Bronchial smooth muscle cell (primary cell): ENCODE results near the gene GLIPR1L1. TPM values are rescaled to one million over a fixed set of nuclear protein-coding genes. Genes with fewer than 3 reads are reported as not detected.

ENCODE experiments used
- total RNA-seq: library from RNA; depleted of rRNA; stranded (reverse); fragments of >200 nt; gene quantifications from 2 replicates; pipeline ENCODE4 v1.2.1, GENCODE V29; 2014

Gene GLIPR1L1, protein sequence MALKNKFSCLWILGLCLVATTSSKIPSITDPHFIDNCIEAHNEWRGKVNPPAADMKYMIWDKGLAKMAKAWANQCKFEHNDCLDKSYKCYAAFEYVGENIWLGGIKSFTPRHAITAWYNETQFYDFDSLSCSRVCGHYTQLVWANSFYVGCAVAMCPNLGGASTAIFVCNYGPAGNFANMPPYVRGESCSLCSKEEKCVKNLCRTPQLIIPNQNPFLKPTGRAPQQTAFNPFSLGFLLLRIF
- total RNA-seq, result not detected in 2 replicates

DNA sequence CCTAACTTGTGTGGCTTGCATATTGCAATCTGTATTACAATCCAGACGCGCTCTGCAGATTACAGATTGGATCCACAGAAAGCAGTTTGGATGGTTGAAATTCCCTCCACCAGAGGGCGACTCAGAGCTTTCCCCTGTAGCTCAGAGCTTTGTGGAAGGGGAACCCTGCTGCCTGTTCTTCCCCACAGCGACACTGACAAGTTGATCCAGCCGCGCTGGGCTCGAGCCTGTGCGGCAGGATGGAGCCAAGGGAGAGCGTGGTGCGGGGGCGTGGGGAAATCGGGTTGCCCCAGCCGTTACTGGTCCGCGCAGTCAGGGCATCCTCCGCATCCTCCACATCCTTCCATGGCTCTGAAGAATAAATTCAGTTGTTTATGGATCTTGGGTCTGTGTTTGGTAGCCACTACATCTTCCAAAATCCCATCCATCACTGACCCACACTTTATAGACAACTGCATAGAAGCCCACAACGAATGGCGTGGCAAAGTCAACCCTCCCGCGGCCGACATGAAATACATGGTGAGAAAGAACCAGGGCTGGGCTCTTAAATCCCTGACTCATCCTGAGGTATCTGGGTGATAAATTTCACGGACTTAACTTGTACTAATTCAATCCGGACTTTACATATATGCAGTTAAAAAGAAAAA, at the start of gene GLIPR1L1:
Gene GLIPR1L1 (plus strand): TSS at position 287 of the 647 bp plus-strand sequence. CDS start 59 bp downstream, at position 346.

DNA sequence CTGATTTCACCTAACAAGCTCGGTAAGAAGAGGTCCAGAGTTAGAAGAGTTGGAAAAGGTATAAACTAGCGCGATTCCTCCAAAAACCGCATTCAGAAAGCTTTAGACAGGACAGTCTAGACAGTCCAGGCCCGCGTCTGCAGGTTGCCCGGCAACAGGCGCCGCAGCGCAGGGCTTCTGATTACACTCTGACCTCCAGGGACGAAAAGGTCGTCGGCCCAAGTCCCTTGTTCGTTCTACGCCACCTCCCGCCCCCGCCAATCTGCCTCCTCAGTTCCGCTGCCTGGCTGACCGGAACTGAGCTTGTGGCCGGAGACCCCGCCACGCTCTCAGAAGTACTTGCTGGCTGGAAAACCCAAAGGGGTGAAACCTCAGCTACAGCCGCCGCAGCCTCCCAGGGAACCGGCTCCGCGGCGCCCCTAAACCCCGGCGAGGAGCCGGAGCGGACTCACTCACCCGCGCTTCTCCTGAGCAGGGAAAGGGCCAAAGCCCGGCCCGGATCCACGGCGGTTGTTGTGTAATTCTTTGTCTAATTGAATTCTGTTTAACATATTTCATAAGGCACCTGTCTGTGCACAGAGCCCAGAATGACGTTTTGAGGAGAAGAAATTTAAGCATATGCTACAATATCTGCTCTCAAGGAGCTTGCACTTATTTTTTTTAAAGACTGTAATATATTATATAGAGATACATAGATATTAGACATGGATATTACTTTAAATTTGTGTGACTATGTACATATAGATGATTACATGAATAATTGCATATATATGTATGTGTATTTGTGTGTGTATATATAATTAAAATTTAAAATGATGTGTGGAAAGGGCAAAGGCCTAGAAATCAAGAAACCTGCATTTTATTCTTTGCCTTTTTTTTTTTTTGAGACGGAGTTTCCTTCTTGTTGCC, 4.3 kb upstream of the GLIPR1L1 start, which contains the start of gene CAPS2:
Gene CAPS2 (minus strand): TSS at position 407 of the 909 bp plus-strand sequence. CDS start 3,826 bp downstream, outside the sequence.

DNA sequence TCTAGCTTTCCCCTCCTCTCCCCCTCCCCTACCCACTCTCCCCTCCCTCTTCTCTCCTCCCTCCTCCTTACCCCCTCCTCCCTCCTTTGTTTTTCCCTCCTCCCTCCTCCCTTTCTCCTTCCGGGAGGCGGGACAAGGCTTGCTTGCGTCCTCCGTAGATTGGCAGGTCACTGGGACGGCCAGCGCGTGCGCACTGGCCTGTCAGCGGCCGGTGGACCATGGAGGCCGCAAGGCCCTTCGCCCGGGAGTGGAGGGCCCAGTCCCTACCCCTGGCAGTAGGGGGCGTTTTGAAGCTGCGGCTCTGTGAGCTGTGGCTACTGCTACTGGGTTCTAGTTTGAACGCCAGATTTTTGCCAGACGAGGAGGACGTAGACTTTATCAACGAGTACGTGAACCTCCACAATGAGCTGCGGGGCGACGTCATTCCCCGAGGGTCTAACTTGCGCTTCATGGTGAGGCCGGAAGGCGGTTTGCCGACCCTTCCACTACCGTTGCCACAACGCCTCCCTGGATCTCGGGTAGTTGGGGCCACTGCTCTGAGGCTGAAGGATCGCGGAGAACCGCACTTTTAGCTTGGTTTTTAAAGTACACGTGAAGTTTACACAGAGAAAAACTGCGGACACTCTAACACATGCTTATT, 56.5 kb downstream of the GLIPR1L1 start, which contains the start of gene GLIPR1L2:
Gene GLIPR1L2 (plus strand): TSS at position 191 of the 640 bp plus-strand sequence. CDS start 28 bp downstream, at position 219.

Other genes with a start within 250 kb of the GLIPR1L1 start
- not detected in 2 replicates for gene KCNC2, start 124.8 kb upstream of the GLIPR1L1 start, total RNA-seq
- gene CAPS2, start 4.3 kb upstream of the GLIPR1L1 start, total RNA-seq, result 15.9 and 16.0 TPM in 2 replicates
- gene GLIPR1L2, start 56.4 kb downstream of the GLIPR1L1 start, total RNA-seq, result 0.32 and 0.77 TPM in 2 replicates
- 16.9 and 39.2 TPM in 2 replicates for gene GLIPR1, start 146.1 kb downstream of the GLIPR1L1 start, total RNA-seq
- gene KRR1, start 176.9 kb downstream of the GLIPR1L1 start, total RNA-seq, result 29.4 and 32.9 TPM in 2 replicates